K562 (cell line): ENCODE measurements around the gene LAMB4. TPM values are rescaled to one million over a fixed set of nuclear protein-coding genes. Genes with fewer than 3 reads are reported as not detected.
A peak's percentile ranks its signal among the peaks of the same experiment; 100 is the strongest.

Experiments used
- ATAC-seq: fragments of 200-7000 bp; cut with Tn5 transposase; 3 replicates; pipeline ENCODE4 v1.9.1; 2020; ENCODE audit warnings: moderate library complexity
- BruUV-seq: library from RNA; stranded (reverse); fragments of 400-500 nt; replicated peaks from 2 replicates; lab custom pipeline; 2021; lab: Mats Ljungman, UMichigan
- CTCF ChIA-PET: fragments of 300-600 bp; formaldehyde crosslinking; extraction: SDS; loops from one replicate; lab custom pipeline; 2021; ENCODE audit warnings: low intra/inter-chr PET ratio; lab: Yijun Ruan, JAX
- POLR2A ChIA-PET: fragments of 300-600, 350-650 bp; sonication (Branson Sonifier 250); formaldehyde crosslinking; extraction: SDS; loops from one replicate; lab custom pipeline; 2021; ENCODE audit warnings: antibody characterized with exemption, inconsistent platforms; lab: Yijun Ruan, JAX
- DNase-seq, 4 experiments: peaks; one replicate each; pipeline versions ENCODE4 v3.0.0 to v3.0.0-alpha.2; 2011 to 2018; ENCODE audit warnings: low spot score in 3 of 4, mixed read lengths in 3 of 4; ENCODE audit errors: extremely low read depth in 1 of 4
- FAIRE-seq: peaks from 2 replicates; lab custom pipeline; 2011; peaks lifted over from hg19 to GRCh38; lab: Jason Lieb, UNC
- H2AFZ ChIP-seq: 2 replicates; pipeline ENCODE4 v1.6.0; 2011; ENCODE audit warnings: low read depth, low read length, control low read depth, inconsistent platforms
- H3K27ac ChIP-seq: fragments of 200-600 bp; 3 replicates; pipeline ENCODE4 v1.8.0; 2011; ENCODE audit warnings: low read depth, mild to moderate bottlenecking, control low read depth, inconsistent platforms, low read length, moderate library complexity, mixed read lengths; ENCODE audit errors: extremely low read depth
- H3K27me3 ChIP-seq, 2 experiments: fragments of 300-600 bp in 1 of 2; 2 replicates in 1 of 2; 3 replicates in 1 of 2; pipeline versions ENCODE4 v1.6.0 to v1.8.0; 2011; ENCODE audit warnings: inconsistent platforms in 2 of 2, low read length in 2 of 2, mild to moderate bottlenecking in 1 of 2, mixed read lengths in 1 of 2, moderate library complexity in 1 of 2; ENCODE audit not compliant: control insufficient read depth in 2 of 2, insufficient read depth in 2 of 2
- H3K36me3 ChIP-seq: fragments of 300-600 bp; 3 replicates; pipeline ENCODE4 v1.8.0; 2011; ENCODE audit warnings: mild to moderate bottlenecking, low read length, inconsistent platforms; ENCODE audit not compliant: control insufficient read depth, insufficient read depth
- H3K4me1 ChIP-seq, 2 experiments: fragments of 200-600 bp in 1 of 2; replicated peaks in 1 of 2; 2 replicates in 1 of 2; 3 replicates in 1 of 2; pipeline versions ENCODE4 v1.5.1 to v1.8.0; 2011; ENCODE audit warnings: inconsistent platforms in 2 of 2, low read length in 2 of 2, mild to moderate bottlenecking in 1 of 2, mixed read lengths in 1 of 2, moderate library complexity in 1 of 2; ENCODE audit not compliant: control insufficient read depth in 2 of 2, insufficient read depth in 2 of 2
- H3K4me2 ChIP-seq: 2 replicates; pipeline ENCODE4 v1.6.1; 2011; ENCODE audit warnings: low read length, control low read depth, inconsistent platforms, mixed read lengths; ENCODE audit not compliant: insufficient read depth
- H3K4me3 ChIP-seq: fragments of 200-600 bp; sonication (generic), shearing (Covaris generic); 2 replicates; pipeline ENCODE4 v1.5.1; 2016; ENCODE audit warnings: control low read depth, inconsistent platforms
- H3K79me2 ChIP-seq: fragments of 200-600 bp; 3 replicates; pipeline ENCODE4 v1.8.0; 2011; ENCODE audit warnings: low read length, inconsistent platforms; ENCODE audit not compliant: control insufficient read depth, insufficient read depth
- H3K9ac ChIP-seq, 2 experiments: 2 replicates each; pipeline versions ENCODE4 v1.6.0 to v1.6.1; 2011; ENCODE audit warnings: low read depth in 2 of 2, low read length in 2 of 2, control low read depth in 1 of 2, inconsistent platforms in 1 of 2, mild to moderate bottlenecking in 1 of 2, mixed read lengths in 1 of 2; ENCODE audit not compliant: insufficient read depth in 1 of 2
- H3K9me1 ChIP-seq: one replicate; pipeline ENCODE4 v1.6.0; 2011; ENCODE audit warnings: inconsistent platforms, mild to moderate bottlenecking, low read length, moderate library complexity; ENCODE audit not compliant: control insufficient read depth, insufficient read depth
- H3K9me3 ChIP-seq: replicated peaks from 2 replicates; pipeline ENCODE4 v1.5.1; 2011; ENCODE audit warnings: low read depth, low read length, inconsistent platforms; ENCODE audit not compliant: control insufficient read depth, insufficient read depth
- H4K20me1 ChIP-seq: replicated peaks from 2 replicates; pipeline ENCODE4 v1.6.1; 2011; ENCODE audit warnings: low read length, inconsistent platforms, mixed read lengths; ENCODE audit not compliant: control insufficient read depth, insufficient read depth
- BRD9 ChIP-seq: fragments of 450-650 bp; IDR thresholded peaks from 2 replicates; pipeline ENCODE4 v1.6.1; 2018; ENCODE audit warnings: low read depth; ENCODE audit not compliant: partially characterized antibody
- CHCHD3 ChIP-seq: fragments of 250-450 bp; sonication (Bioruptor Pico); IDR thresholded peaks from 2 replicates; pipeline ENCODE4 v2.1.2; 2022; ENCODE audit warnings: mild to moderate bottlenecking
- CTCF ChIP-seq, 3 experiments: IDR thresholded peaks in 2 of 3; conservative IDR thresholded peaks in 1 of 3; 2 replicates each; pipeline ENCODE4 v1.5.1; 2011 to 2012; ENCODE audit warnings: low read length in 3 of 3, mild to moderate bottlenecking in 3 of 3, control low read depth in 2 of 3, improper control_type of control experiment in 1 of 3, inconsistent platforms in 1 of 3, low read depth in 1 of 3, mixed read lengths in 1 of 3, moderate library complexity in 1 of 3; ENCODE audit not compliant: insufficient read depth in 2 of 3
- FOXA1 ChIP-seq: fragments of 450-650 bp; IDR thresholded peaks from 2 replicates; pipeline ENCODE4 v1.6.1; 2016; ENCODE audit warnings: mild to moderate bottlenecking, borderline replicate concordance
- GATAD2B ChIP-seq: fragments of 450-650 bp; IDR thresholded peaks from 2 replicates; pipeline ENCODE4 v1.6.1; 2017; ENCODE audit warnings: mild to moderate bottlenecking, borderline replicate concordance
- HNRNPK ChIP-seq: fragments of 200-400 bp; formaldehyde crosslinking; IDR thresholded peaks from one replicate; pipeline ENCODE4 v1.6.1; 2018; ENCODE audit warnings: mild to moderate bottlenecking, low read depth, low read length; ENCODE audit not compliant: poor library complexity, severe bottlenecking
- IRF2 ChIP-seq: sonication (generic); formaldehyde crosslinking; IDR thresholded peaks from 2 replicates; pipeline ENCODE4 v1.8.1; 2022; ENCODE audit warnings: mild to moderate bottlenecking, missing genetic modification reagents
- NONO ChIP-seq, 2 experiments: fragments of 200-400 bp in 1 of 2; fragments of 450-650 bp in 1 of 2; formaldehyde crosslinking in 1 of 2; IDR thresholded peaks; 2 replicates each; pipeline ENCODE4 v1.6.1; 2017; ENCODE audit warnings: low read depth in 2 of 2, mild to moderate bottlenecking in 2 of 2, moderate library complexity in 2 of 2, low read length in 1 of 2
- RAD21 ChIP-seq, 2 experiments: fragments of 250-450 bp in 1 of 2; fragments of 450-650 bp in 1 of 2; sonication (Bioruptor Pico) in 1 of 2; formaldehyde crosslinking in 1 of 2; IDR thresholded peaks in 1 of 2; conservative IDR thresholded peaks in 1 of 2; 2 replicates each; pipeline versions ENCODE4 v1.4.0 to v1.8.0; 2020 to 2022; ENCODE audit warnings: mild to moderate bottlenecking in 2 of 2, moderate library complexity in 1 of 2
- RAD51 ChIP-seq: fragments of 450-650 bp; IDR thresholded peaks from 2 replicates; pipeline ENCODE4 v1.7.1; 2016; ENCODE audit warnings: low read depth, mild to moderate bottlenecking, borderline replicate concordance
- ZFP1 ChIP-seq: fragments of 450-650 bp; formaldehyde crosslinking; IDR thresholded peaks from 2 replicates; pipeline ENCODE4 v1.4.0; 2020; ENCODE audit warnings: mild to moderate bottlenecking, mixed read lengths
- ZNF263 ChIP-seq: sonication (generic); formaldehyde crosslinking; IDR thresholded peaks from 2 replicates; pipeline ENCODE4 v1.8.0; 2022; ENCODE audit warnings: mild to moderate bottlenecking, missing genetic modification reagents, borderline replicate concordance
- ZNF282 ChIP-seq: sonication (generic); formaldehyde crosslinking; IDR thresholded peaks from 2 replicates; pipeline ENCODE4 v1.8.1; 2023; ENCODE audit warnings: missing genetic modification reagents
- ZNF436 ChIP-seq: fragments of 250-450, 450-650 bp; sonication (Bioruptor Pico); formaldehyde crosslinking; IDR thresholded peaks from 2 replicates; pipeline ENCODE4 v1.7.0; 2020; ENCODE audit warnings: mild to moderate bottlenecking
- ZNF592 ChIP-seq: fragments of 450-650 bp; IDR thresholded peaks from 2 replicates; pipeline ENCODE4 v1.6.1; 2017; ENCODE audit warnings: antibody characterized with exemption, mild to moderate bottlenecking
- ZNF778 ChIP-seq: fragments of 450-650 bp; formaldehyde crosslinking; IDR thresholded peaks from 2 replicates; pipeline ENCODE4 v1.4.0; 2020; ENCODE audit warnings: mild to moderate bottlenecking, moderate library complexity
- WGBS: fragments of 100-300 bp; shearing (Covaris generic); methylation state at CpG from one replicate; pipeline ENCODE4 v1.1.6; 2016; ENCODE audit warnings: low coverage, mixed read lengths; ENCODE audit not compliant: insufficient coverage; ENCODE audit errors: missing lambda C conversion rate; 5-methylcytosine and 5-hydroxymethylcytosine counted together
- in situ Hi-C: fragments of 300-500 bp; cut with MboI; formaldehyde crosslinking; loops from 4 replicates; pipeline ENCODE4 v1.15.0; 2018; ENCODE audit warnings: inconsistent platforms, mixed read lengths
- intact Hi-C: fragments of 100-400 bp; cut with micrococcal nuclease; formaldehyde crosslinking; loops from 2 replicates; pipeline ENCODE4 v1.14.2; 2022
- polyA plus RNA-seq, 8 experiments: library from polyadenylated mRNA; depleted of rRNA in 4 of 8; stranded (reverse) in 5 of 8; unstranded in 3 of 8; fragments of >200 nt; fragmentation: Nextera tagmentation in 2 of 8; fragmentation: Illumina TruSeq in 1 of 8; extraction: Ambion mirVana in 2 of 8; extraction: Trizol in 1 of 8; gene quantifications; 2 replicates each; pipeline versions ENCODE4 v1.2.1 to v1.2.3, GENCODE V29; 2011 to 2014; ENCODE audit warnings: inconsistent platforms in 1 of 8, missing spikeins in 1 of 8
- total RNA-seq, 7 experiments: library from RNA; depleted of rRNA in 6 of 7; stranded (reverse); fragments of >200 nt in 6 of 7; fragmentation: Illumina TruSeq in 2 of 7; extraction: Trizol in 2 of 7; gene quantifications; 2 replicates each; pipeline versions ENCODE4 v1.2.1 to v1.2.3, GENCODE V29; 2011 to 2021; ENCODE audit warnings: low replicate concordance in 1 of 7

The LAMB4 gene
- total and polyA plus RNA-seq, 9 of the 15 experiments (the other 6 are each of a cell fraction or from before 2014, with no cell fraction given) = 0.06 to 0.13 (median 0.07) TPM; not detected in 6

- intact Hi-C loops (loop anchor here (5.0 kb wide), 1 partner anchor 60 kb away; no protein-coding TSS in a partner anchor), in situ Hi-C loops (no loop called here)
- ChIA-PET CTCF (no interaction called here), POLR2A (interaction anchor here (0.9 to 1.2 kb wide), 2 partner anchors 8 to 17 kb away, joined by 3 read pairs; no protein-coding TSS in a partner anchor)
- FAIRE-seq (peak; percentile 42), ATAC-seq (peak; percentile 68), DNase-seq (peak; percentile 60 to 71 (median 64))
- Histone ChIP-seq H2AFZ (peak overlapping the region; percentile 42), H3K9ac (no peak overlapping the region), H3K4me2 (no peak overlapping the region), H3K9me1 (no peaks in the 10 kb centered on the region), H3K36me3 (no peaks in the 10 kb centered on the region), H3K27me3 (no peaks in the 10 kb centered on the region), H3K4me3 (no peak overlapping the region), H3K9me3 (no peaks in the 10 kb centered on the region), H3K79me2 (no peaks in the 10 kb centered on the region), H4K20me1 (no peaks in the 10 kb centered on the region), H3K4me1 (peaks cover 4 to 17% of the 10 kb centered on the region in 2 experiments), H3K27ac (no peak overlapping the region)
- no TSS peak for BruUV-seq
- 46% methylated on average over 7 of the region's 7 CpGs for WGBS
- no peak for TF ChIP-seq FOXA1
- TF ChIP-seq NONO (IDR thresholded peaks at IDR 0.05; ENCODE audit: low read depth in 2 of 2, low read length in 1 of 2) = no peak
- peak; percentile 5; the same call in 1 of the 2 replicates for TF ChIP-seq RAD51
- peak; percentile 45 for TF ChIP-seq ZNF592
- peak; percentile 36; the same call in 1 of the 2 replicates for TF ChIP-seq GATAD2B
- TF ChIP-seq ZFP1 (CRISPR knock-in tag) = no peak
- no peak for TF ChIP-seq IRF2 (CRISPR knock-in tag)
- TF ChIP-seq ZNF282 = no peak
- no peak for TF ChIP-seq ZNF436
- no peak for TF ChIP-seq ZNF778 (CRISPR knock-in tag)
- peak; percentile 28 to 78; a peak in 3 of 4 replicates for TF ChIP-seq RAD21 (CRISPR knock-in tag; conservative IDR thresholded peaks at IDR 0.05 in 1 of 2, IDR thresholded peaks at IDR 0.05 in 1 of 2)
- no peak for TF ChIP-seq ZNF263 (CRISPR knock-in tag)
- no peak for TF ChIP-seq HNRNPK
- no peak for TF ChIP-seq CHCHD3 (CRISPR knock-in tag)
- TF ChIP-seq CTCF (IDR thresholded peaks at IDR 0.05 in 2 of 3, conservative IDR thresholded peaks at IDR 0.05 in 1 of 3; ENCODE audit: insufficient read depth in 2 of 3, low read depth in 1 of 3, low read length in 3 of 3) = peak; percentile 66 to 78 (median 73)
- TF ChIP-seq BRD9 = peak; percentile 50
Measured at GRCh38 chr7:108097703-108098102, 32.5 kb downstream of the LAMB4 start.
